Medulla oblongata (tissue), 1 donor: Measurements from ENCODE around the gene COL18A1.
A peak's percentile ranks its signal among the peaks of the same experiment; 100 is the strongest.
"Not testable (repeated sequence)": the region's sequence is repeated elsewhere in the genome, so short reads cannot be mapped to it uniquely, and the experiment has no call there.

ENCODE experiments used
- DNase-seq: peaks from one replicate; pipeline ENCODE4 v3.0.0-alpha.2; 2015; ENCODE audit errors: extremely low spot score

Gene COL18A1

DNA sequence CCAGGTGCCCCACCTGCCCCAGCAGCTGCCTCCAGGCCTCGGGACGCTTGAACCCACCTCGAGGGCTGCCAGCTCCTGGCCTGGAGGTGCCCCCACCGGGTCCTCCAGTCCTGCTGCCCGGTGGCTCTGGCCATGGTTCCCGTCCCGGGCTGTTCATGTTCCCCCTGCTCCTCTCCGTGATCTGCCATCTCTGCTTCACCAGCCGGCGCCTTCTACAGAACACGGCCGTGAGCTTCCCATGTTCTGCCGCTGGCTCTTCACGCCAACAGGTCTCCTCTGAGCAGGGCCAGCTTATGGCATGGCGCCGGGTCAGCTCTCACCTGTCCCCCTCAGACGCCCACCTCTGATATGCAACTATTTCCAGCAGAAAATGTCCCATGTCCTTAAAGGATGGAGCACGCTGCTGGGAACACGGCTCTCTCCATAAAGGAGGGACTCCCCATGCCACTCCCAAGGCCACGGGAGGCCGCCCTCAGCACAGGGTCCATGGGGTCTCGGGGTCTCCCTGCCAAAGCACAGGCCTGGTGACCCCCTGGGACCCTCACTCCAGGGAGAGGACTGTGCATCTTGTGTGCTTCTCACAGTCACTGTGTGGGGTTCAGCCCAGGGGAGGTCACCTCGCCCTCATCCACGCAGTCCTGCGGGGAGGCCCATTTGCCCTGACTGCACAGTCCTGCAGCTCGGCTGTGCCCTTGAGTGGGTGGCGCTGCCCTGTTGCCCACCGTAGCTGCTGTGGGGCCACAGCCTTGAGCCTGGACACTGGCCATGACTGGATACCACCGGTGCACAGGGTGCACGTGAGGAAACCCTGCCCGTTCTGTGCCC lies 36.7 kb downstream of the COL18A1 start:
- DNase-seq, result no peak

DNA sequence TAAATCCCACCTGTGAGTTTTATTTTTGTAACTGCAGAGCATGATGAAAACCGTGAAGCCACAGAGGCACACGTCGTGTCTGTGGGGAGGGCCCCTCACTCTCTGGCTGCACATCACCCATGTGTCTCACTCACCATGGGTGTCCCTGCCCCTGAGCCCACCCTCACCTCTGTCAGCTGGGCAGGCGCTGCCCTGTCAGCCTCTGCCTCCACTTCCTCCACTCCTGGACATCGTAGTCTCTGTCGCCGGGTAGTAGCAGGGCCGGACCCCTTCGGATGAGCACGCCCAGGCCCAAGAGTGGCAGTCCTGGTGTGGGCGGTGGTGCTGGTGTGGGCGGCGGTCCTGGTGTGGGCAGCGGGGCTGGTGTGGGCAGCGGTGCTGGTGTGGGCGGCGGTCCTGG lies 37.3 kb downstream of the COL18A1 start:
- DNase-seq, result no peak

DNA sequence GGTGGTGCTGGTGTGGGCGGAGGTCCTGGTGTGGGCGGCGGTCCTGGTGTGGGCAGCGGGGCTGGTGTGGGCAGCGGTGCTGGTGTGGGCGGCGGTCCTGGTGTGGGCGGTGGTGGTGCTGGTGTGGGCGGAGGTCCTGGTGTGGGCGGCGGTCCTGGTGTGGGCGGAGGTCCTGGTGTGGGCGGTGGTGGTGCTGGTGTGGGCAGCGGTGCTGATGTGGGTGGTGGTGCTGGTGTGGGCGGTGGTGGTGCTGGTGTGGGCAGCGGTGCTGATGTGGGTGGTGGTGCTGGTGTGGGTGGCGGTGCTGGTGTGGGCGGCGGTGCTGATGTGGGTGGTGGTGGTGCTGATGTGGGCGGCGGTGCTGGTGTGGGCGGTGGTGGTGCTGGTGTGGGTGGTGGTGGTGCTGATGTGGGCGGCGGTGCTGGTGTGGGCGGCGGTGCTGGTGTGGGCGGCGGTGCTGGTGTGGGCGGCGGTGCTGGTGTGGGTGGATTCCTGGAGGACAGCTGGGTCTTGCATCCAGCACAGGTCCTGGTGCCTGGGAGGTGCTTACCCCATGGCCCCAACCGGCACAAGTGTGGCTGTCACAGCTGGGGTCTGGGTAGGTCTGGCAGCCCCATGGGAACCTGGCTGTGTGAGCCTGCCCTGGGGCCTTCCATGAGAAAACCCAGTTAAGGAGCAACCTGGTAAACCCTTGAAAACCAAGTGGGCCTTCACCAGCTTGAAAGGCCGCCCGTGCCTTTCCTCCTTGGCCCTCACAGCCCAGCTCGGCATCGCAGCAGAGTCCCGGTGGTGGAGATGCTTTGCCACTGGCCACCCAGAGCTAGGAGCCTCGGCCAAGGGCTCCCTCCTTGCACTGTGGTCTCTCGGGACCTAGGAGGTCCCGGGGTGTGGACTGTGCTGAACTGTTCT lies 38.0 kb downstream of the COL18A1 start:
- not testable (repeated sequence) for DNase-seq

DNA sequence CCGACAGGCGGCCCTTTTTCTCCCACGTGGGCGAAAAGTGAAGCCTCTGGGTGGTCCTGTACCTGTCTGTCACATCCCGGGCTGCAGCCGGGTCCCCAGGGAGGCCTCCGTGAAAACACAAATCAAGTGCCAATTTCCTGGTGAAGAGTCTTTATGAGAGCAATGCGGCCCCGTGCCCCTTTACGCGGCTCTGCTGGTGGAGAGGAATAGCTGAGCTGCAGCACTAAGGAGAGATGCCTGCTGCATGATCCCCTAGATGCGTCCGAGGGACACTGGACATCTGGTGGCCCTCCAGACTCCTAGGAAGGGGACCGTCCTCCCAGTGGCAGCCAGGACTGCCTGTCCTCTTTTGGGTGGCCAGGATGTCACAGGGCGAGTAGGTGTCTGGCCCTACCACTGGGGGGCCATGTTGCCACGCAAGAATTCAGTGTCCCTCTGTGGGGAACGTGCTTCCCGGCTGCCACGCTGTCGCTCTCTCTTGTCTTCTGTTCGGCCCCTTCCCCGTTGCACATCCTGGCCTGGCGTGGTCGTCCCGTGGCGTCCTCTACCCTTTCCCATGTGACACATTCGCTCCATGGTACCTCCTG lies 38.7 kb downstream of the COL18A1 start:
- DNase-seq, result peak; percentile 68

DNA sequence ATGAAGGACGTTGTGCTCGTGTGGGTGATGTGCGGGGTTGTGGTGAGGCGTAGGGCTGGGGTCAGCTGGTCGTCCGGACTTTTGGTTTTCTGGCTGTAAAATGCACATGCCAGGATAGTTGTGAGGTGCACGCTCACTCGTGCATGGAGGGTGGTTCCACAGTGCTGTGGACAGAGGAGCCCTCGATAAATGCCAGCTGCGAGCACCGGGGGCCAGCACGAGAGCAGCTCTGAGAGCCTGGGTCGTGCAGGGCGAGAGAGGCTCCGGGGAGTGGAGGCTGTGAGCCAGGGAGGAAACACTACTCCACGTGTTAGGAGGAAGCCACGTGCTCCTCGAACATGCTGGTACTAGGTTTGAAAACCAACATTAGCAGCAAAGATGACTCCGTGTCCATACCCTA lies 39.4 kb downstream of the COL18A1 start:
- no peak for DNase-seq

DNA sequence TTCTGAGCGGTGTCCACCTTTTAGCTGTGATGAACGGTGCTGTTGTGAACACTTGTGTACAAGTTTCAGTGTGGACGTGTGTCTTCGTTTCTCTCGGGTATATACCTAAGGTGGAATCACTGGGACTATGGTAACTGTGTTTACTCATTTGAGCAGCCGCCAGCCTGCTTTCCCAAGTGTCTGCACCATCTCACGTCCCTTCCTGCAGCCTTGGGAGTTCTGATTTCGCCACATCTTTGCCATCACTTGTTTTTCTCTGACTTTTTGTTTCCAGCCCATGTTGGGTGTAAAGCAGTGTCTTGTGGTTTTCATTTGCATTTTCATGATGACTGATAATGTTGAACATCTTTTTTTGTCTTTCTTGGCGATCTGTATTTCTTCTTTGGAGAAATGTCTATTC lies 40.4 kb downstream of the COL18A1 start:
- DNase-seq, result no peak

DNA sequence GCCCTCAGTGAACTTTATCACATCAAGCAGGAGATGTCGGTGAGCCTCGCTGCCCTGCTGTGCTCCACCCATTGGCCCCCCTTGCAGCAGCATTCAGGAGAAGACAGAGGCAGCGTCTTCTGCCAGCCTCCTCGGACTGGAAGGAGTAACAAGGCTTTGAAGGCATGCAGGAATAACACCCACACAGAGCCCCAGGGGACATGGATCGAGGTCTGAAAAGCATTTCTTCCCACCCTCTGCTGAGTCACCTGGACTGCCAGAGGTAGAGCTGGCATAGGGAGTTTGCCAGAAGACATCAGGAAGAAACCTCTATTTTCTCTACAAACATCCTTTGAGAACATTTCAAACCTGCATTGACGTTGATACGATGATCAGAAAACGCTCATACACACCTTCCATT lies 42.9 kb downstream of the COL18A1 start:
- DNase-seq, result no peak

DNA sequence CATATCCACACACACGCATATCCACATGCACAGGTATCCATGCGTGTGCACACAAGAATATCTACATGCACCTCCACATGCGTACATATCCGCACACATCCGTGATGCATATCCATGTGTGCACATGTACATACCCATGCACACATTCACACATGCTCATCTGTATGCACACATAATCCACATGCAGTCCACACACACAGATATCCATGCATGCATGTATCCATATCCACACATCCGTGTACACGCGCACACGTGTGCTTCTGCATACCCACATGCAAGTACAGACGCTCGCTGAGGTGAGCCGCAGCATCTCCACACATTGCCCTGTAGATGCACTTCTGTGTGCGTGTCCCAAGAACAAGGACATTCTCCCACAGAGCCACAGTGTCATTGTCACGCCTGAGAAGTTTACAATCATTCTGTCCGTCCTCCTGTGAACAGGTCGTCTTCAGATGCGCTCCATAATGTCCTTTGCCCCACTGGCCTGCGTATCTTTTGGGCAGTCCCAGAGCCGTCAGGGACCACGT lies 43.4 kb downstream of the COL18A1 start:
- no peak for DNase-seq

DNA sequence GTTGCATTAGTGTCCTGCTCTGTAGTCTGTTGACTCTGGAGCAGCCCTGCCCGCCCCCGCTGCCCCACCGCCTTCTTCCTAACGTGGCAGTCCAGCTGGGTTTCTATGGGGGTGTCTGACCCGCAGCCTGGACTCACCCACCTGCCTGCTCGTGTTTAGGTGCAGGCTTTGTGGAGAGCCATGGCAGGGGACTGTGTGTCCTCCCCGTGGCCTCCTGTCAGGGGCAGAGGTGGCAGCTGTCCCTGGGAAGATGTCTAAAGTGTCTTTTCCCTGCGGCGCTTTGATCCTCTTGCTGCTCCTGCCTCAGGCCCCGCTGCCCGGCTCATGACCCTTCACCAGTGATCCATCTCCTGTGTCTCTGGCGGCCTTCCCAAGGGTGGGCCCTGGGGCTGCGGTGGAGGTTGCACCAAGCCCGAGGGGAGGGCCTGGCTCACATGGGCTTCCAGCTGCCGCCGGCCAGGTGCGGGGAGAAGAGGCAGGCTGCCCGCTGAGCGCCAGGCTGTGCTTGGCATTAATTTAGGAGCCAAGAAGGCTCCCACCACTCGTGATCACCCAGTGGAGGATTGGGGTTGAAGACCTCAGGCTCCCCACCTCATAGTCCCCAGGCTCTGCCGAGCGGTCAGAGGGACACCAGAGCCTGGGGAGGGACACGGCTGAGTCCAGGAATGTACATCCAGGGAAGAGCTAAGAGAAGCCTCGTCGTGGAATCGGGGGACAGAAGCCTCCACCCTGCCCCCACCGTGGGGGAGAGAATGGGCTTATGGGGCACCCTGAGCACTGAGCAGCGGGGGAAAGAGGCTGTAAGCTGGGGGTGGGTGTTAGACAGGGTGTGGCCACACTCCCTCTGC lies 44.1 kb downstream of the COL18A1 start:
- DNase-seq, result no peak

DNA sequence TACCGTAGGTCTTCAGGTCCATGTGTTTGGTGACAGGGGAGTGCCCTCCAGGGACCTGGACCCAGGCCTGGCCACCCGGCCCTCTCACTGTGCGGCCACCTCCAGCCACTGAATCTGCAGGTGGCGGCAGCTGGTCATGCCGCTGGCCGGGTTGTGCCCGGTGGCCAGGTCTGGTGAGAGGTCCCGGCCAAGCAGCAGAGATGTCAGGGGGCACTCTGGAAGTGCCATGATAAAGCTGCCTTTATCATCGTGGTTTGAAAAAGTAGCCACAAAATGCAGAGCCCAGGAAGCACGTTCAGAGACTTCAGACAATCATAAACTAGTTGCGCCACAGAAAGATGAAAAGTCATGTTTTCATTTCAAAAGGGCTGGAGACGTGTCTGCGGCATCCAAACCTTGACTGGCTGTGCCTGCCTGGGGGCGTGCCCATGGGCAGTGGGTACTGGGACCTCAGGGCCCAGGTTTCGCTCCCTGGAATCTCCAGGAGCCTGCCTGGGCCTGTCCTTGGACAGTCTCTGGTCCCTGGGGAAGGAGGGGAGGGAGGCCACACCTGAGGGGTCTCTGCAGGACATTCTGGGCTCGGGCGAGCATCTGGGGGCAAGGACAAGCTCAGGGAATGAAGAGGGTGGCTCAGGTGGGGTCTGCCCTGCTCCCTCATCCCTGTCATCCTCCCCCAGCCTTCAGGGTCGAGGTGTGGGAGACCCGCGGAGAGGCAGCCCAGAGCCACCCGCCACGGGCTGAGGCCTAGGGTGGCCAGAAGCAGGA lies 44.9 kb downstream of the COL18A1 start:
- DNase-seq, result no peak

DNA sequence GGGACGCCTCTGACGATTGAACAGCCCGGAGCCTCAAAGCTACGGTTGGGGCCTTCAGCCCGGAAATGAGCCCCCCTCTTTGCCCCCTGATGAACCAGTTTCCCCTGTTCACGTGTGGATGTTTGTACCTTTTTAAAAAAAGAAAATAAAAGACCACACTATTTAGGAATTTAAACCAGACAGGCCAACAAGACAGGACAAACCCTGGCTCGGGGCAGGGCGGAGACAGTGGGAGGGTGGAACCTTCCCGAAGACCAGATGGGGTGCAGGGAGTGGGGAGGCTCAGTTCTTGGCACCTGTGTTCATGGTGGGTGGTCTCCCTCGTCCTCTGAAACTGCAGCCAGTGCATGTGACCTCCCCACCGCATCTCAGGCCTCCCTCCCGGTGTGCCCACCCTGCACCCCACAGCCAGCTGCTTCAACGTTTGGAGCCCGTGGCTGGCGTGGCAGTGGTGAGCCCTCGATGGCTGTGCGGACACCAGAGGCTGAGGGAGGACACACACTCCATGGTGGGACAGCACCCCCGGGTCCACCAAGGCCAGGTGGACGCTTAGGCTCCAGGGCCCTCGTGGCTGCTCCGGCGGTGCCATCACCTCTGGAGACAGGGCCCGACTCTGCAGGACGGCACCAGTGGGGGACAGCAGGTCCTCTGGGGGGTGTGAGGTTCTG lies 45.6 kb downstream of the COL18A1 start:
- no peak for DNase-seq

DNA sequence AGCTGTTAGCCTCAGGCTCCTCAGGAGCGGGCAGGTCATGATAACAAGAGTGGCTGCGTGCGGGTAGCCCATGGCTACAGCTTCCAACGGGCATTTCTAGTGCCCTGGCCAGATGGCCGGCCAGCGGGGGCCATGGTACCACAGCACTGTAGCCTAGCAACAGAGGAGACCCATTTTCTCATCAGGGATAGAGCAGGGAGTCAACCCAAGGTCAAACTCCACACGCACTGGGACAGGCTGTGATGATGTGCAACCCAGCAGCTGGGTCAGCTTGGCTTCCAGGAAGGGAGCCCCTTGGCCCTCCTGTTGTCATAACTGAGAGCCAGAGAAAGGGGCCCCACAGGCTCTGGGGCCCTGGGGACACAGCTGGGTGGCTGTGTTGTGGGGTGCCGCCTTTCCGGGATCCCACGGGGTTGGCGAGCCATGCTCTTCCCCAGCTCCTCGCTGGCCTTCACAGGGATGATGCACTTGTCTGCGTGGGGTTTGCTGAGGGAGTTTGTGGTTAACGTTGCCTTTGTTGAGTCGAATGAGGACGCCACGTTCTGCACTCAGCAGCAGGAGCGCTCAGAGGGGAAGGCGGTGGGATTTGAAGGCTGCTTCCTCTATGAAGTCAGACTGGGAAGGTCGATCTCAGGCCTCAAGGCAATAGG lies 46.3 kb downstream of the COL18A1 start:
- DNase-seq, result no peak

DNA sequence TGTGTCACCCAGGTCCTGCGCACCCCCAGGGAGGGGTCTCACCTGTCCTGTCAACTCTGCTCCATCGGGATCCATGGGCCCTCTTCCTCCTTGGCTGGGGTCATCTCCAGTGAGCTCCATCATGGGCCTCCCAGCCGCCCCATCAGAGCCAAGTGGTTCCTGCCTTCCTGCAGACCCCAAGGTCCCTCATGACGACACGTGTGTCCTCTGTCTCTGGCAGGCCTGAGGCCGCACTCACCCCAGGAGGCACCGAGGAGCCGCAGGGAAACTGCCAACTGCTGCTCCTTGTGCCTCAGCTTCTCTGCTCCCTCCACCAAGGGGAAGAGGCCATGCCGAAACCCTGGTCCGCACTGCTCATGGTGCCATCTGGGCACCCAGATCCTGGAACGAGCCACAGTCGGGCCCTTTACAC lies 46.8 kb downstream of the COL18A1 start:
- DNase-seq, result no peak

DNA sequence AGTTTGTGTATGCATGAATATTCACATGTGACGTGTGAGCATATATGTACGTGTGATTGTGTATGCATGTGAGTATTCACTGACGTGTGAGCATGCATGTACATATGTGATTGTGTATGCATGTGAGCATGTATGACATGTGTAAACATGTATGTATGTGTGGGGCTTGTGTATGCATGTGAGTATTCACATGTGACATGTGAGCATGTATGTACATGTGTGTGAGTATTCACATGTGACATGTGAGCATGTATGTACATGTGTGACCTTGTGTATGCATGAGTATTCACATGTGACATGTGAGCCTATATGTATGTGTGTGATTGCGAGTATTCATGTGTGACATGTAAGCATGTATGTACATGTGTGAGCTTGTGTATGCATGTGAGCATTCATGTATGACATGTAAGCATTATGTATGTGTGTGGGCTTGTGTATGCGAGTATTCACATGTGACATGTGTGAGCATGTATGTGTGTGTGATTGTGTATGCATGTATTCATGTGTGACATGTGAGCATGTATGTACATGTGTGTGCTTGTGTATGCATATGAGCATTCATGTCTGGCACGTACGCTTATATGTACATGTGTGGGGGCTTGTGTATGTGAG lies 47.8 kb downstream of the COL18A1 start:
- no peak for DNase-seq

DNA sequence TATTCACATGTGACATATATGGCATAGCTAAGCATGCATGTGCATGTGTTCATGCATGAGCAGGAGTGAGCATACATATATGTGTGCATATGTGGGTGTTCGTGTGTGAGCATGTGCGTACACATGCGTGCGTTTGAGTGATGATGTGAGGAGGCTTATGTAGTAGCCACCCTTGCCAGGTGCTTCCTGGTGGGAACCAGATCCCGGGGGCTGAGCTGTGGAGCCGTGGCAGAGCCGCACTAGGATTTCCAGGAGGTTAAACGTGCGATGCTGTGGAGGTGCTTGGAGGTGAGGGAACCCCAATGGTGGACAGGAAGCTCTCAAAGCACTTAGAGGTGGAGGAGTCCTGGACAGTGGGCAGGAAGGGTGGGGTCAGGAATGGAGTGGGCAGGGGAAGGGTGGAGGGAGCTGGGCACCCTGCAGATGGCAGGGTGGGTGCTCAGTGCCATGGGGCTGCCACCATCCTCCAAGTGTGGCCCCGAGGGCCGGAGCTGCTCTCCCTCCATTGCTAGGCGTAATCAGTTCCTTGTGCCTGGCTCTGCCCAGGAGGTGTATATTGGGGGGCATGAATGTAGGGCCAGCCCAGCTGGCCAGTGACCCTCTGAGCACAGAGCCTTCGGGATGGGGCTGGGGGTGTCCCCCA lies 48.5 kb downstream of the COL18A1 start:
- DNase-seq, result no peak

DNA sequence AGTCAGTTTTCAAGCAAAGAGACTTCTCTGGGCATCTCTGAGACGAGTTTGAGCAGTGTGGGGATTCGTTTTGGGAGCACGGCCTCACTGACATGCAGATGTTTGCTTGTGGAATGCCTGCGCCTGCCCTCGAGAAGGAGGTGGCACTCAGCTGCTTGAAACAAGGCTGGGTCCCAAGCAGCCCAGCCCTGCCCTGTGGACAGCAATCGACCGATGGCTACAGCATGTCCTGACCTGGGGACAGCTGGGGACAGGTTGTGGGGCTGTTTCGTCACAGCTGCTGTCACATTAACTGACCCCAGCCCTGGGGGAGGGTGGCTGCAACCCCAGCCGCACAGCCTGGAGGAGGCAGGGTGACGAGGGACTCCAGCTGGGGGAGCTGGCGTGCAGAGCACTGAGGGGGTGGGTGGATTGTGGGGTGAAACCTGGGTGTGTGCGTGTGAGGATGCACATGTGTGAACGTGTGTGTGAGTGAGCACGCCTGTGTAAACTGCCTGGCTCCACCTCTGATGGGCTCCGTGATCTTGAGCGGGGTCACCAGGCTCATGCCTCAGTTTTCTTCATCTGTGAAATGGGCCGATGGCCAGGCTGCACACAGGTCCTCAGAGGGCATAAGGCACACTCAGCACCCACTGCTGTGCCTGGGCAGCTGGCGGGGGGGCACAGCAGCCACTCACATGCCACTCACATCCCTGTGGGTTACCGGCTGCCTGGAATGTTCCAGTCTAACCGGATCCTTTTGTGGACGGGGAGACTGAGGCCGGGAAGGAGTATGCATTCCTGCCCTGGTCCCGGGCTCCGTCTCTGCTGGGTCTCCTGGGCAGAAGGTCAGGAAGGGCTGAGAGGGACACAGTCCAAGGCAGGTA lies 49.3 kb downstream of the COL18A1 start:
- no peak for DNase-seq

DNA sequence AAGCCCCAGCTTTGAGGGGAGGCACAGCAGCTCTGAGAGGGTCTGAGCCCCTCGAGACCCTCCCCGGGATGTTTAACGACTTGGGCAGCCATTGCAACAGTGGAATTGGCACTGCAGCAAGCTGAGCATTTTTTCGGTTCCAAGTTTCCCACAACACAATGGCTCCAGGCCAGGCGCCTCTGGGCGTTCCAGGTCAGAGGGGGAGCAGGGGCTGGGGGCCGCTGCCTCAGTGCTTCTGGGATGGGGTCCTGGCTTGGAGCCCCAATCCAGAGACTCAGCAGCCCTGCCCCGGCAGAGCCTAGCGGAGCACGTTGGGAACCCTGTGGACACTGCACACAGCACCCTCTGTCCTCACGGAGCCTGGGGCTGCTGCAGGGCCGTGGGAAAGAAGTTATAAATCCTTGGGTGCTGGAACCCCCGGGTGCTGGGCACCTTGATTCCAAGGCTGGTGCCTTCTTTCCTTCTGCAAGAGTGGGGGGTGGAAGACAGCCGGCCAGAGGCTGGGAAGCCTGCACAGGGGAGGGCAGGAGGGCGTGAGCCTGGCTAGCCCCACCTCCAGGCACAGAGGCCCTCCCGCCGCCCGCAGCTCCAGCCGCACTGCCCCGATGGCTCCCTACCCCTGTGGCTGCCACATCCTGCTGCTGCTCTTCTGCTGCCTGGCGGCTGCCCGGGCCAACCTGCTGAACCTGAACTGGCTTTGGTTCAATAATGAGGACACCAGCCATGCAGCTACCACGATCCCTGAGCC lies 50.1 kb downstream of the COL18A1 start:
- peak; percentile 48 for DNase-seq
